ENCODE measurements around the gene YDJC.
"Not testable (repeated sequence)": the region's sequence is repeated elsewhere in the genome, so short reads cannot be mapped to it uniquely, and the experiment has no call there.

Gene YDJC

DNA sequence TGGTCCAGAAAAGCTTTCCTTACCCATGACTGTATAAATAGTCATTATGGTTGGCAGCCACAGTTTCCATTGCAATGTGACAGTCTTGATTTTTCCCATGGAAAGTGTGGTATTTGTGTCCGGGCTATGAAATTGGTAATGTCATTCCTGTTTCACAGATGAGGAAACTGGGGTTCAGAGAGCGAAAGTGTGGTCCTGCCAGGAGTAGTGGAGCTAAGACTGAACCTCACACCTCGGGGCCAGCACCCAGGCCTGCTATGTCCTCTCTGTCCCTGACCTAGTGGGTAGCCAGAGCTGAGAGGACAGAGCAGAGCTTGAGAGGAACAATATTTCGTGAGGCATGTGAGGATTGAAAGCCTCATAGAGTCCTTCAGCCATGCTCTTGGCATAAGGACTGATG lies 1.2 kb upstream of the YDJC start:
- no peak for DNase-seq

GRCh38 chr22:21628386-21629254 lies 1.2 kb downstream of the YDJC start:
- DNase-seq = no peak

DNA sequence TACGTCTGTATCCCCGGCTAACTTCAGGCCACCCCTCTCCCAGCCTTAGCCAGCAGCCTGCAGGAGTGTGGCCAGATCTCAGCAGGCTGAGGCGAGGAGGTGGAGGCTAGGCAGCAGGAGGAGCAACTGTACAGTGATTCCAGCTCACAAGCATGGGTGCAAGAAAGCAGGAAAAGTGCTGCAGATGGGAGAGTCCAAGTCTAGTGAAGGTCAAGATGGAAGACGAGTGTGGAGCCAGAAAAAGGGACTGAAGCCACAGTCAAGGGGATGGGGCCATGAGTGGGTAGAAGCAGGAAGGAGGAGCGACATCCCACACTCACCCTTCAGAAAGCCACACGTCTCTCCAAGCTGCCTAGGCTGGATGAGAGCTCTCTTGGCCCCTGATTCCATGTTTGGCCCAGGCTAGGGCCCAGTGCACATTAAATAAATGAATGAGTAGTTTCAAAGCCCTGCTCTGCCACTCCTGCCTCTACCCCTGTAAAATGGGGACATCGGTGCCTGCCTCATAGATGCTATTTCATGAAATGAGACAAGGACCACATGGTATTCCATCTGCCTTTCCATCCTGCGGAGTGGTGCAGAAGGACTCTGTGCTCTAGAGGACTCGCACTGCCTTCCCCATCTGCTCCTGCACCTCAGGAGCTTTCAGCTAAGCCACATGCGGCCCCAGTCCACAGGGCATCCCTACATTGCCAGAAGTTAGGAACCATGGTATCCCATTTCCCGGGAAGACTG lies 2.9 kb downstream of the YDJC start:
- no peak for DNase-seq

DNA sequence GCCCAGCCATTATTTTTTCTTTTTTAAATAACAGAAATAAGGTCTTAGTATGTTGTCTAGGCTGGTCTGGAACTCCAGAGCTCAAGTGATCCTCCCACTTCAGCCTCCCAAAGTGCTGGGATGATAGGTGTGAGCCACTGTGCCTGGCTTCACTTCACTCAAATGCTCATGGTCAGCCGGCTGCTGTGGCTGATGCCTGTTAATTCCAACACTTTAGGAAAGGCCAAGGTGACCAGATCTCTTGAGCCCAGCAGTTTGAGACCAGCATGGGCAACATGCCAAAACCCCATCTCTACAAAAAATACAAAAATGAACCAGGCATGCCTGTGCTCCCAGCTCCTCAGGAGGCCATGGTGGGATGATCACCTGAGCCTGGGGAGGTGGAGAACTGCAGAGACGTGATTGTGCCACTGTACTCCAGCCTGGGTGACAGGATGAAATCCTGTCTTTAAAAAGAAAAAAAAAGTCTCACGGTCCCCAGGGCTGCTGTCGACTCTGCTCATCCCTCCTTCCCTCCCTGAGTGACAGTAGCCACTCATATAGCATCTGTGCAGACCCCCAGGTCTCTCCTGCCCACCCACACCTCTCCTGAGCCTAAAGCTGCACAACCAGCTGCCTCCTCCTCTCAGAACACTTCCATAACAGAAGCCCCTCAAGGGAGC lies 3.6 kb downstream of the YDJC start:
- no peak for DNase-seq

DNA sequence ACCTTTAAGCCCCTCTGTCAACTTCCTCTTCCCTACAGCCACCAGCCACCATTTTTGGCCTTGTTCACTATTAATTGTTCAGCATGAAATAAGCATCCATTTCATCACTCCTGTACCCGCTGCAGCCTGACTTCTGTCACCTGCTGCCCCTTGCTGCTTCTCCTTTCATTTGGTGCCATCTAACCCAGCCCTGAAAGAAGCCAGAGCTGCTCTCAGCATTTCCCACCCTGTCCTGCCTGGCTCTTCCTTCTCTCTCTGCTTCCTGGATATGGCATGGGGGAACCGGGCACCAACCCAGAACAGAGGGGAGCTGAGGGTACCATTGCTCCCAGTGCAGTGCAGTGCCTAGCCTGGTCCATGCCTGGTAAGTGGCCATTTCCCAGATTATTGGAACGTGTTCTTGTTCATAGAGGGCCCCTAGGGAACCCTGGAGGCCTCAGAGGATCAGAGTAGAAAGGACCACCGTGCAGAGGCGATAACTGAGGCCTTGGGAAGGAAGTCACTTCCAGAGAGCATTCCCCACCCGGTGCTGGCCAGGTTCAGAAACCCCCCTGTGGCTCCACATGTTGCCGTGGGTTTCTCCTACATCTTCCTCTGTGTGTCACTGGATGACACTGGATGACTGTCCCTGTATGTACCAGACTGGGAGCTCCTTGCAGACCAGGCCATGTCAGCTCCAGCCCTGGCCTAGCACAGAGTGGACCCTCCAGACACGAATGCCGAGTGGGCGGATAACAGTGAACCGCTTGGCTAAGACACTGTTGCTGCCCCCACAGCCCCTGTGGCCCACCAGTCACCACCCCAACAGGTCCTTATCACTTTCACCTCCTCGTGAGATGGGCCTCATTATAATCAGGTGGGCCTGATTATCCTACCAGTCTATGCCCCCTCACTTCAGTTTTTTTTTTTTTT lies 4.7 kb downstream of the YDJC start:
- DNase-seq = no peak

DNA sequence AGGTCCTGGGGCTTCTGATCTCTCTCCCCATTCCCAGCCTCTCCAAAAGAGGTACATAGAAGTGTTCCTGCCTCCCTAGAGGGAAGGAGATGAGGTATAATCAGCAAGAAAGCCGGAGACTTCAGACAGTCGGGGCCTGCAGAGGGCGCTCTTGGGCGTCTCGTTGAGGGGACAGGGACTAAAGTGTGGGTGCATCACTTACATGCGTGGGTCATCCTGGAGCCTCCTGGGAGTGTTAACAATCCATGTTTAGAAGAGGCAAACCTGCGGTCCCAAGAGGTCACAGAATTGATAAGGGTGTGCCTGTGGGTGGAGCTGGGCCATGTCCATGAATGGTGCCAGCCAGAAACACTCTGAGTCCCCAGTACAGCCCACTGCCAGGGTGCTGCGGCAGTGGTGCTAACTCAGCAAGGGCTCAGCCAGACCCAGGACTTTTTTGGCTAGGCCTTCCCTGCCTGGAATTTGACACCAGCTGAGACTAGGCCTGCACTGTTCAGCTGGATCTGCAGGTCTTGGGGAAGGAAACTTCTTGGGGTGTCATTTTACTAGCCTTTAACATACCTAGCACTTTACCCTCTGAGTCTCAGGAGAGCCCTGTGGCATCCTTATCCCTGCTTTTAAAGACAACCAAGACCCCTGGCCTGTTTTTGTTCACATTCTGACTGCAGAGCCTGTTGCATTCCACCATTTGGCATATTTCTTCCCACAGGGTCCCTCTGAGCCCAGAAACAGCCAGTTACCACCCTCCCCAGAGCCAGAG lies 5.5 kb downstream of the YDJC start:
- DNase-seq = no peak

- no peak for DNase-seq
Observed at GRCh38 chr22:21623648-21623970, 6.2 kb downstream of the YDJC start.

DNA sequence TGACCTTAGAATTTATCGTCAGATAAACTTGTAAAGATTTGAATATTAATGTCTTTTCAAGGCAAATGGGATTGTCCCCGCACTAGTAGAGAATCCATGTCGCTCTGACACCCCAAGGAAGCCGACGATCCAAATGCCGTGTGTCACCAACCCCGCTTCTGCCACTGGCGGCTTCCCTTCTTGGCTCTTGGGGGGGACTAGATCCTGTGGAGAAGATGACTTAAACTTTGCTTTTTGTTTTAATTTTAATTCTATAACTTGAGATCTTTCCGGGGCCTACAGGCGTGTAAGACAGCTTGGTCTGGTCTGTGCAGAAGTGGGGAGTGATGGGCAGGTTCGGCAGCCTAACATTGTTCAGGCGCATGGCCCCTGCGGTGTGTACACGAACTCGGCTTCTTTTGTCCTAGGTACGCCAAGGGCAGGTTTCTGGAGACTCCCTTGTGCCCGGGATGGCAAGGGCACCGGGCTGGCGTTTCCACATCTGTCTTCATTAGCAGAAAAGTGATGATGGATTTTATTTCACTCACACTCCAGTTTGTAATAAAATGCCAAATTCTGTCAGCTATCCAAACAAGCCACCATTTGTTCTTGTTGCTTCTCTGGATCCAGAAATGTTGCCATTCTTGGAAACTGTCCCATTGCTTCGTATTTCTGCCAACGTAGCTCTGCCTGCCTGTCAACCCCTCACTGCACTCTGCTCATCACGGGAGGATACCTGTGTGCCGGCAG lies 6.7 kb downstream of the YDJC start:
- no peak for DNase-seq

GRCh38 chr22:21622011-21622918 lies 7.6 kb downstream of the YDJC start:
- no peak for DNase-seq

- no peak for DNase-seq
Observed at GRCh38 chr22:21621025-21621424, 8.8 kb downstream of the YDJC start.

DNA sequence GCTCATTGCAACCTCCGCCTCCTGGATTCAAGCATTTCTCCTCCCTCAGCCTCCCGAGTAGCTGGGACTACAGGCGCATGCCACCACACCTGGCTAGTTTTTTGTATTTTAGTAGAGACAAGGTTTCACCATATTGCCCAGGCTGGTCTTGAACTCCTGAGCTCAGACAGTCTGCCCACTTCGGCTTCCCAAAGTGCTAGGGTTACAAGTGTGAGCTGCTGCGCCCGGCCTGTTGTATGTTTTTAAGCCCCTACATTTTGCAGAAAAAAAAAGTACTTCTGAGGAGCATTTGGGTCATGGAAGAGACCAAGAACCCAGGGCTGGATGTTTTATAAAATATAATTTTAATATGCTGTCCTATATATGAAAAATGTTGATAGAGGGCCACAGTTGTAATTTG lies 12.5 kb downstream of the YDJC start:
- not testable (repeated sequence) for DNase-seq

DNA sequence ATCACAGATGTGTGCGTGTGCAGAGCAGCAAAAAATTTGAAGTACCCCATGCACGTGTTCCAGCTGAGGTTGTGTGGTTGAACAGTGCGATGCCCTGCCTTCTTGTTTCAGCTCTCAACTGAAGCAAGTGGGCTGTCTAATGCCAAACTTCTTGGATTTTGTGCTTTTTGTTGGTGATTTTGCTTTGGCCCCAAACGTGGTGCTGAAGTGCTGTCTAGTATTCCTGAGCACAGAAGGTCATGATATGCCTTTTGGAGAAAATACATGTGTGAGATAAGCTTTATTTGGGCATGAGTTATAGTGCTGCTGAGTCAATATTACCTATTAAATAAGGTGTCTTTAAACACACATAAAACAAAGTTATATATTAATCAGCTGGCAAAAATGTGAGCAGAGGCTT lies 14.1 kb downstream of the YDJC start:
- no peak for DNase-seq

DNA sequence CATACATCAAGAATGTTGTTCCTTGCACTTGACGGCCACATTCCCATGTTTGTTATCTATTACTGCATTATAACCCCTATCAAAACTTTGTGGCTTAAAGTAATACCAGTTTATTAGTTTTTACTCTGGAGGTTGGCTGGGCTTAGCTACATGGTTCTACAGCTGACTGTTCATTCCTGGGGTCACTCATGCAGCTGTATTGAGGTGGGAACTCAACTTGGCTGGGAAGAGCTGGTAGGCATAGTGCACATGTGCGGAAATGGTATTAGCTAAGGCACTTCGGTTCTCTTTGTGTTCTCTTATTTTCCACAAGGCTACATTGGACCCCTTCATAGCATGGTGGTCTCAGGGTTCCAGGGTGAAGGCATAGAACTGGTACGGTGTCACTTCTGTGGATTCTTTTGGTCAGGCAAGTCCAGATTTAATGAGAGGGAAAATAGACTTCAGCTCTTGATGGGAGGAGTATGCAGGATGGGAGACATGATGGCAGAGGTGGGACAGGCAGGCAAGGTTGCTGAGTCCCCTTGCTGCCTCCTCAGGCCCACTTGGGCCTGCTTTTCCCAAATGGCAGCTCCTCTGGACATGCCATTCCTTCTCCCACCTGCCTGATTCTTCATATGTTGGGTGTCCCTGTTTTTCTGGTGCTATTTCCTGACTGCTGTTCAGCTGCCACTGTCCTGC lies 16.1 kb downstream of the YDJC start:
- DNase-seq = no peak

DNA sequence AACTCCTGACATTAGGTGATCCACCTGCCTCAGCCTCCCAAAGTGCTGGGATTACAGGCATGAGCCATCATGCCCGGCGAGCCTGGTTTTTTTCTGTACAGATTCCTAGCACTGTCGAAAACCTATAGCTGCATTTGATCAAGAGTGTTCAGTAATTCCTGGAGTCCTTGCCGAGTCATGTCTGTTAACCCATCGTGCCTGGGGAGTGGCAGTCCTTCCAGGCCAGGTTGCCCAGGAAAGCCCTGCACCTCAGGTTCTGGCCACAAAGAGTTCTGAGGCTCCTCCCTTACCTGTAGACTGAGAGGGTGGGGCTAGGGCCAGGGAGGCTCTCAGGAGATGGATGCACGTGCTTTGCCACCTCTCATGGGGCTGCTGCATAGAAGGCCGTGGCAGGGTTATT lies 17.0 kb downstream of the YDJC start:
- no peak for DNase-seq

- DNase-seq = no peak
Observed at GRCh38 chr22:21611210-21611977, 18.4 kb downstream of the YDJC start.

DNA sequence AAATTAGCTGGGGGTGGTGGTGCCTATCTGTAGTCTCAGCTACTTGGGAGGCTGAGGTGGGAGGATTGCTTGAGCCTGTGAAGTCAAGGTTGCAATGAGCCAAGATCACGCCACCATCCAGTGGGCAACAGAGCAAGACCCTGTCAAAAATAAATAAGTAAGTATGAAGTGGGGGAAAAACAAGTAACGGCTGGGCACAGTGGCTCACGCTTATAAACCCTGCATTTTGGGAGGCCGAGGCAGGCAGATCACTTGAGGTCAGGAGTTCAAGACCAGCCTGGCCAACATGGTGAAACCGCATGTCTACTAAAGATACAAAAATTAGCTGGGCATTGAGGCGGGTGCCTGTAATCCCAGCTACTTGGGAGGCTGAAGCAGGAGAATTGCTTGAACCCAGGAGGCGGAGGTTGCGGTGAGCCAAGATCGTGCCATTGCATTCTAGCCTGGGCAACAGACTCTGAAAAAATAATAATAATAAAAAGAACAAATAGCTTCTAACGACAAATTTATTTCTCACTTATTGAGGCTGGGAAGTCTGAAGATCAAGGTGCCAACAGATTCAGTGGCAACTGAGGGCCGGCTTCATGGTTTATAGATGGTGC lies 20.2 kb downstream of the YDJC start:
- DNase-seq = not testable (repeated sequence)

GRCh38 chr22:21606775-21607174 lies 23.0 kb downstream of the YDJC start:
- DNase-seq = no peak

DNA sequence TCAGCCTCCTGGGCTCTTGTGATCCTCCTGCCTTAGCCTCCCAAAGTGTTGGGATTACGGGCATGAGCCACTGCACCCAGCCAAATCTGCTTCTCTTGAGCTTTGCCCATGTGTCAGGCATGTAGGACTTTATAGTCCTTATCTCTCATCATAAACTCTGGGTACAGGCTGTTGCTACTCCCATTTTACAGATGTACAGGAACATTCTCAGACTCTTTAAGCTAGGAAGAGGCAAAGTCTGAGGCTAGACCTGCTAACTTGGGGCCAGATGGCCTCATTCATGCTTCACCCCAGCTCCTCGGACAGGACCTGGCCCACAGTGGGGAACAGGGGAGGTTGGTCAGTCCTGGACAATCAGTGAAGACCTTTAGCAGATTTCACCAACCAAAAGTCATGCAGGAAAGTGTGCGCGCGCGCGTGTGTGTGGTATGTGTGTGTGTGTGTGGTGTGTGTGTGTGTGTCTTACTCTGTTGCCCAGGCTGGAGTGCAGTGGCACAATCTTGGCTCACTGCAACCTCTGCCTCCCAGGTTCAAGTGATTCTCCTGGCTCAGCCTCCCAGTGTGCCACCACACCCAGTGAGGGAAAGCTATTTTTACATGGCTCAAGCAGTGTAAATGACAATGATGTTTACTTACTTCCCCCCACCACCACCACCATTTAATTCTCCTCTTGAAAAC lies 23.8 kb downstream of the YDJC start:
- DNase-seq = no peak
